Astrocyte (in vitro differentiated cells and primary cell): ENCODE results near the gene CLASP1. TPM values are rescaled to one million over a fixed set of nuclear protein-coding genes. Genes with fewer than 3 reads are reported as not detected.

Source experiments
- DNase-seq: peaks from one replicate; pipeline ENCODE4 v3.0.0-alpha.2; 2010; ENCODE audit warnings: low read depth
- FAIRE-seq: peaks from 2 replicates; lab custom pipeline; 2011; peaks lifted over from hg19 to GRCh38; lab: Jason Lieb, UNC
- H2AFZ ChIP-seq: 2 replicates; pipeline ENCODE4 v1.6.0; 2012; ENCODE audit warnings: low read depth, low read length, inconsistent platforms
- H3K27ac ChIP-seq: 2 replicates; pipeline ENCODE4 v1.5.1; 2011; ENCODE audit warnings: low read depth, low read length, inconsistent platforms
- H3K27me3 ChIP-seq: 2 replicates; pipeline ENCODE4 v1.6.0; 2011; ENCODE audit warnings: low read length, inconsistent platforms; ENCODE audit not compliant: insufficient read depth
- H3K36me3 ChIP-seq: 2 replicates; pipeline ENCODE4 v1.5.1; 2011; ENCODE audit warnings: low read length, inconsistent platforms; ENCODE audit not compliant: insufficient read depth
- H3K4me1 ChIP-seq: 2 replicates; pipeline ENCODE4 v1.5.1; 2011; ENCODE audit warnings: low read length, inconsistent platforms; ENCODE audit not compliant: insufficient read depth
- H3K4me2 ChIP-seq: 2 replicates; pipeline ENCODE4 v1.6.0; 2012; ENCODE audit warnings: low read length, inconsistent platforms
- H3K4me3 ChIP-seq: 2 replicates; pipeline ENCODE4 v1.5.1; 2011; ENCODE audit warnings: low read depth, mild to moderate bottlenecking, low read length, inconsistent platforms; ENCODE audit not compliant: insufficient read depth
- H3K79me2 ChIP-seq: 2 replicates; pipeline ENCODE4 v1.6.0; 2012; ENCODE audit warnings: mild to moderate bottlenecking, low read length, inconsistent platforms; ENCODE audit not compliant: insufficient read depth
- H3K9ac ChIP-seq: 2 replicates; pipeline ENCODE4 v1.6.0; 2012; ENCODE audit warnings: mild to moderate bottlenecking, low read length, inconsistent platforms
- H3K9me3 ChIP-seq: 2 replicates; pipeline ENCODE4 v1.5.1; 2012; ENCODE audit warnings: low read depth, mild to moderate bottlenecking, low read length, inconsistent platforms; ENCODE audit not compliant: insufficient read depth
- H4K20me1 ChIP-seq: 2 replicates; pipeline ENCODE4 v1.6.0; 2012; ENCODE audit warnings: low read length, inconsistent platforms; ENCODE audit not compliant: insufficient read depth
- H3K27ac Mint-ChIP-seq: one replicate; pipeline ENCODE4 v1.8.0; 2021; ENCODE audit warnings: mild to moderate bottlenecking, mixed read lengths; ENCODE audit not compliant: unreplicated experiment
- H3K27me3 Mint-ChIP-seq: one replicate; pipeline ENCODE4 v1.8.0; 2021; ENCODE audit warnings: low read depth, mixed read lengths; ENCODE audit not compliant: unreplicated experiment
- H3K36me3 Mint-ChIP-seq: one replicate; pipeline ENCODE4 v1.8.0; 2021; ENCODE audit warnings: low read depth, mixed read lengths; ENCODE audit not compliant: unreplicated experiment
- H3K4me1 Mint-ChIP-seq: one replicate; pipeline ENCODE4 v1.8.0; 2021; ENCODE audit warnings: low read depth, mixed read lengths; ENCODE audit not compliant: unreplicated experiment
- H3K4me3 Mint-ChIP-seq: one replicate; pipeline ENCODE4 v1.8.0; 2021; ENCODE audit warnings: mild to moderate bottlenecking, moderate library complexity, mixed read lengths; ENCODE audit not compliant: unreplicated experiment
- H3K9me3 Mint-ChIP-seq: one replicate; pipeline ENCODE4 v1.8.0; 2021; ENCODE audit warnings: mild to moderate bottlenecking, mixed read lengths; ENCODE audit not compliant: unreplicated experiment
- CTCF ChIP-seq: IDR thresholded peaks from 2 replicates; pipeline ENCODE4 v1.5.1; 2011; ENCODE audit warnings: low read depth, mild to moderate bottlenecking, inconsistent platforms, low read length, moderate library complexity; ENCODE audit not compliant: insufficient read depth
- EZH2 ChIP-seq: IDR thresholded peaks from 2 replicates; pipeline ENCODE4 v1.6.1; 2012; ENCODE audit warnings: mild to moderate bottlenecking, low read length, inconsistent platforms; ENCODE audit not compliant: insufficient read depth
- total RNA-seq: library from RNA; stranded (reverse); gene quantifications from 2 replicates; pipeline ENCODE4 v1.2.1, GENCODE V29; 2021

CLASP1 gene
- total RNA-seq, 1 donor from 2014 or later: 56.7 TPM

- Histone ChIP-seq H3K9ac (no peak overlapping the region), H4K20me1 (no peaks in the 10 kb centered on the region), H3K4me3 (no peak overlapping the region), H3K27me3 (peaks cover 15% of the 10 kb centered on the region), H3K4me1 (no peaks in the 10 kb centered on the region), H3K27ac (no peak overlapping the region), H3K36me3 (no peaks in the 10 kb centered on the region), H3K4me2 (no peak overlapping the region), H2AFZ (no peak overlapping the region), H3K79me2 (no peaks in the 10 kb centered on the region), H3K9me3 (no peaks in the 10 kb centered on the region)
- peaks cover 30% of the 10 kb centered on the region for H3K27me3 Mint-ChIP-seq
- no peak overlapping the region for H3K4me3 Mint-ChIP-seq
- no peaks in the 10 kb centered on the region for H3K4me1 Mint-ChIP-seq
- FAIRE-seq: no peak
- H3K27ac Mint-ChIP-seq: no peak overlapping the region
- H3K36me3 Mint-ChIP-seq: no peaks in the 10 kb centered on the region
- no peak for DNase-seq
- no peaks in the 10 kb centered on the region for H3K9me3 Mint-ChIP-seq
- TF ChIP-seq EZH2 (no peak), CTCF (no peak)
Observed at GRCh38 chr2:121309323-121309722, 339.9 kb downstream of the CLASP1 start.

DNA sequence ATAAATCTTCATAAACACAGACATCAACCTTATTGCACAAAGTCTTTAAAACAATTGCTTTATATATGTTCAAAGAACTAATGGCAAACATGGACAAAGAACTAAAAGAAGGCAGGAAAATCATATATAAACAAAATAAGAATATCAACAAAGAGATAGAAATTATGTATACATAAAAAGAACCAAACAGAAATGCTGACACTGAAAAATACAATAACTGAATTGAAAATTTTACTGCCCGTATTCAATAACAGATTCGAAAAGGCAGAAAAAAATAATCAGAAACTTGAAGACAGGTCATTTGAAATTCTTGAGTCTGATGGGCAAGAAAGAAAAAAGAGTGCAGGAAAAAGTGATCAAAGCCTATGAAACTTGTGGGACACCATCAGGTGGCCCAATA, 342.2 kb downstream of the CLASP1 start:
- H3K36me3 ChIP-seq: no peaks in the 10 kb centered on the region
- H2AFZ ChIP-seq: no peak overlapping the region
- Mint-ChIP-seq H3K36me3 (no peaks in the 10 kb centered on the region), H3K27me3 (peaks cover 34% of the 10 kb centered on the region), H3K4me3 (no peak overlapping the region), H3K4me1 (no peaks in the 10 kb centered on the region), H3K27ac (no peak overlapping the region), H3K9me3 (no peaks in the 10 kb centered on the region)
- no peak overlapping the region for H3K4me3 ChIP-seq
- H3K9ac ChIP-seq: no peak overlapping the region
- H4K20me1 ChIP-seq: no peaks in the 10 kb centered on the region
- H3K4me2 ChIP-seq: no peak overlapping the region
- no peaks in the 10 kb centered on the region for H3K79me2 ChIP-seq
- TF ChIP-seq EZH2 (no peak), CTCF (no peak)
- FAIRE-seq (no peak), DNase-seq (no peak)
- H3K27me3 ChIP-seq: peaks cover 15% of the 10 kb centered on the region
- no peaks in the 10 kb centered on the region for H3K9me3 ChIP-seq
- H3K27ac ChIP-seq: no peak overlapping the region
- H3K4me1 ChIP-seq: no peaks in the 10 kb centered on the region

GRCh38 chr2:121304941-121305340, 344.3 kb downstream of the CLASP1 start:
- Histone ChIP-seq H3K9ac (no peak overlapping the region), H2AFZ (no peak overlapping the region), H3K4me2 (no peak overlapping the region), H3K79me2 (no peaks in the 10 kb centered on the region), H4K20me1 (no peaks in the 10 kb centered on the region), H3K36me3 (no peaks in the 10 kb centered on the region), H3K4me3 (no peak overlapping the region), H3K27ac (no peak overlapping the region), H3K9me3 (no peaks in the 10 kb centered on the region), H3K4me1 (no peaks in the 10 kb centered on the region), H3K27me3 (peaks cover 13% of the 10 kb centered on the region)
- Mint-ChIP-seq H3K4me1 (no peaks in the 10 kb centered on the region), H3K9me3 (no peaks in the 10 kb centered on the region), H3K27me3 (peaks cover 31% of the 10 kb centered on the region), H3K4me3 (no peak overlapping the region), H3K36me3 (no peaks in the 10 kb centered on the region), H3K27ac (no peak overlapping the region)
- TF ChIP-seq CTCF: no peak
- no peak for TF ChIP-seq EZH2
- FAIRE-seq (no peak), DNase-seq (no peak)
